Cerebellar cortex (tissue), 1 donor: Measurements from ENCODE around the gene PBX1.

Experiments used
- DNase-seq: peaks from one replicate; pipeline ENCODE4 v3.0.0-alpha.2; 2015; ENCODE audit warnings: low spot score

PBX1 gene

GRCh38 chr1:164757625-164758024 lies 198.6 kb downstream of the PBX1 start:
- no peak for DNase-seq

GRCh38 chr1:164759144-164759920 lies 200.3 kb downstream of the PBX1 start:
- DNase-seq: no peak

- no peak for DNase-seq
These were observed 201.0 kb downstream of the PBX1 start for GRCh38 chr1:164759979-164760469.

- peak; percentile 27 for DNase-seq
These were observed 201.6 kb downstream of the PBX1 start for GRCh38 chr1:164760569-164760968.

GRCh38 chr1:164761009-164761408 lies 202.0 kb downstream of the PBX1 start:
- no peak for DNase-seq

GRCh38 chr1:164763098-164763497 lies 204.1 kb downstream of the PBX1 start:
- DNase-seq: no peak

GRCh38 chr1:164764333-164764732 lies 205.3 kb downstream of the PBX1 start:
- no peak for DNase-seq

GRCh38 chr1:164765557-164765956 lies 206.6 kb downstream of the PBX1 start:
- DNase-seq: no peak

- no peak for DNase-seq
These were observed 207.2 kb downstream of the PBX1 start for GRCh38 chr1:164765992-164766720.

- DNase-seq: no peak
These were observed 208.9 kb downstream of the PBX1 start for GRCh38 chr1:164767752-164768402.

- no peak for DNase-seq
These were observed 209.6 kb downstream of the PBX1 start for GRCh38 chr1:164768619-164769018.

- no peak for DNase-seq
These were observed 210.6 kb downstream of the PBX1 start for GRCh38 chr1:164769486-164770130.

- no peak for DNase-seq
These were observed 211.1 kb downstream of the PBX1 start for GRCh38 chr1:164770131-164770529.

GRCh38 chr1:164771041-164771618 lies 212.1 kb downstream of the PBX1 start:
- DNase-seq: no peak

- no peak for DNase-seq
These were observed 212.8 kb downstream of the PBX1 start for GRCh38 chr1:164771619-164772361.

- DNase-seq: no peak
These were observed 213.7 kb downstream of the PBX1 start for GRCh38 chr1:164772635-164773034.

GRCh38 chr1:164773102-164773501 lies 214.1 kb downstream of the PBX1 start:
- no peak for DNase-seq

- DNase-seq: no peak
These were observed 215.4 kb downstream of the PBX1 start for GRCh38 chr1:164774413-164774812.

GRCh38 chr1:164774819-164775654 lies 216.1 kb downstream of the PBX1 start:
- no peak for DNase-seq

- DNase-seq: no peak
These were observed 218.5 kb downstream of the PBX1 start for GRCh38 chr1:164777518-164777917.
